GM18517 (cell line): ENCODE data around the gene ZRANB3.

Experiments used
- ATAC-seq: cut with Tn5 transposase; IDR thresholded peaks from one replicate; pipeline ENCODE4 v1.9.1; 2021; ENCODE audit warnings: mild to moderate bottlenecking, moderate library complexity; ENCODE audit not compliant: unreplicated experiment

The ZRANB3 gene

GRCh38 chr2:135186054-135186453 is 345.0 kb downstream of the ZRANB3 start:
- no peak for ATAC-seq

GRCh38 chr2:135183822-135184221 is 347.2 kb downstream of the ZRANB3 start:
- ATAC-seq, result no peak

GRCh38 chr2:135182601-135183000 is 348.4 kb downstream of the ZRANB3 start:
- ATAC-seq, result no peak

- no peak for ATAC-seq
Observed at GRCh38 chr2:135182190-135182589, 348.8 kb downstream of the ZRANB3 start.

DNA sequence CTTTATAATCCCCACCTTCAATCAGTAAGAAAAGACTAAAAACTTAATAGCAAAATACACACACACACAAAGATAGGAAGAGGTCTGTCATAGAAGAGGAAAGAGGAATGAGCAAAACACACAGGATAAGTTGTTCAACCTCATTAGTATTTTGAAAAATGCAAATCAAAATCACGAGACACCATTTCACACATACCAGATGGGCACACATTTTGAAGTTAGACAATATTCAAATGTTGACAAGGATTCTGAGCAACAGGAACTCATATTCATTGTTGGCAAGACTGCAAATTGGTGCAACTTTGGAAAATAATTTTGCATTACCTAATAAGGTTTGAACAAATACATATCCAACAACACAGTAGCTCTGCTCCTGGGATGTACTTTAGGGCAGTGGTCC is 351.3 kb downstream of the ZRANB3 start:
- no peak for ATAC-seq

DNA sequence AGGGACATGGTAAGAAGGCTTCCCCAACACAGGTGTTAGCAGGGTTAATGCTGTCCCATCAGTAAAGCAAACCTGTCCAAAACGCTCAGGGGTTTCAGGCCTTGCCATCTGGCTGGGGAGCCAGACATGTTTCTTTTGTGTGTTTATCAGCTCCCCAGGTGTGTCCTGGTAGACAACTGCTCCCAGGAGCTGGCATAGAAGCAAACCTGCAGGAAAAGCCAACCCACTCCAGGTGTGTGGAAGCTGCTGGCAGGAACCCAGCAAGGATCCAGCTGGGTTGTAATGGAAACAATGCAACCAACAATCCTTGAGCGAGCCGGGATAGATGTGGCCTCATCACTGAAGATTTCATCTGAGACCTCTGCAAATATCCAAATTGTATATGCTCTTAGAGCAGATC is 355.8 kb downstream of the ZRANB3 start:
- no peak for ATAC-seq

- no peak for ATAC-seq
Observed at GRCh38 chr2:135174810-135175093, 356.3 kb downstream of the ZRANB3 start.

DNA sequence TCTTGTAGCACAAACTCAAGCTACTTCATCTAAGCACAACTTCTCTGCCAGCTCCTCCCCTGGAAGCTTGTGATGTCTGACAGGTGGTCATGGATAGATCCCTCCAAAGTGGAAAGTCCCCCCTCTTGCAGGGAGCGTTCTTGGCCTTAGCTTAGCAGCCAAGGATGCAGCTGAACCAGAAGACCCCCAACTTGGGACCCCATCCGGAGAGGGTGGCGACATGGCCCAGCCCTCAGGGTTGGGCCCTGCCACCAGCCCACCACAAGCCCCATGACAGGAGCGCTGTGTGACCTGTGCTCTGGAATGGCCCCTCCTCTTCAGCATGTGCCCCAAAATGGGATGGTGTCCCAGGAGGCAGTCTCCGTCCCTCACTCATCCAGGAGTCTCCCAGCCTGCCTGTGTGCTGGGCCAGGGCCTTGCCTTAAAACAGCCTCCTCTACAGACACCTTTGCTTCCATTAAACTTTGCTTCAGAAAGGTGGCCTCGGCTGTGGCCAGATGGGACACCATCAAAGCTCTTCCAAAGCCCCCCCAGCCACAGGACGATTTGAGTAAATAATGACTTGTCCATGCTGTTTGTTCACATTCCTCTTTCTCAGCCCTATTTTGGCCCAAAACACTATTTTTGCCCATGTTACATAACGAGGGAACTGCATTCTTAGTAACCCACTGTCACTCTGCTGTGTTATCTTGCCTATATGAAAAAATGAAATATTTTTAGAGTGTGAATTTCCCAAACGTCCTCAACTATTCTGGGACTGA is 356.8 kb downstream of the ZRANB3 start:
- no peak for ATAC-seq

GRCh38 chr2:135169900-135170753 is 360.9 kb downstream of the ZRANB3 start:
- ATAC-seq, result no peak

DNA sequence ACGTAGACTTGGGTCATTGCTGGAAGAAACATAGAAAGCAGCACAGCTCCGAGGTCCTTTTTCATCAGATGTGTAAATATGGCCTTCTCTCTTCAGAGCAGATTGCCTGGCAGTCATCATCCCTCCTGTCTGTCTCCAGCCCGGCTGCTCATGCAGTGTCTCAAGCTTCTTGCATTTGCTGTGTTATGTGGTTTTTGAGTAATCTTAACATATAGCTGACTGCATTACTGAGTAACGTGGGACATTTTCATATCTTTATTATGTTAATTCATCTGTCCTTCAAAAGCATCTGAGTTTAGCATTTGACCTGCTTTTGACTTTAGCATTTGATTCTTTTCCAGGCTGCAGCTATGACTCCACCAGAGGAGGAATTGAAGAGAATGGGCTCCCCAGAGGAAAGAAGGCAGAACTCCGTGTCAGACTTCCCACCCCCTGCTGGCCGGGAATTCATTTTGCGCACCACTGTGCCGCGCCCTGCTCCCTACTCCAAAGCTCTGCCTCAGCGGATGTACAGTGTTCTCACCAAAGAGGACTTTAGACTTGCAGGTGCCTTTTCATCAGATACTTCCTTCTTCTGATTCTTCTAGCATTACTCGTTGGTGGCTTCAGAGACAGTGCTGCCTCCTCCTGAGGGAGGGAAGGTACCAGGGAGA is 362.7 kb downstream of the ZRANB3 start:
- no peak for ATAC-seq

GRCh38 chr2:135167273-135167672 is 363.7 kb downstream of the ZRANB3 start:
- ATAC-seq, result no peak

- no peak for ATAC-seq
Observed at GRCh38 chr2:135164431-135164830, 366.6 kb downstream of the ZRANB3 start.

GRCh38 chr2:135163901-135164300 is 367.1 kb downstream of the ZRANB3 start:
- ATAC-seq, result no peak

- no peak for ATAC-seq
Observed at GRCh38 chr2:135163306-135163705, 367.7 kb downstream of the ZRANB3 start.

GRCh38 chr2:135162786-135163185 is 368.2 kb downstream of the ZRANB3 start:
- ATAC-seq, result no peak

DNA sequence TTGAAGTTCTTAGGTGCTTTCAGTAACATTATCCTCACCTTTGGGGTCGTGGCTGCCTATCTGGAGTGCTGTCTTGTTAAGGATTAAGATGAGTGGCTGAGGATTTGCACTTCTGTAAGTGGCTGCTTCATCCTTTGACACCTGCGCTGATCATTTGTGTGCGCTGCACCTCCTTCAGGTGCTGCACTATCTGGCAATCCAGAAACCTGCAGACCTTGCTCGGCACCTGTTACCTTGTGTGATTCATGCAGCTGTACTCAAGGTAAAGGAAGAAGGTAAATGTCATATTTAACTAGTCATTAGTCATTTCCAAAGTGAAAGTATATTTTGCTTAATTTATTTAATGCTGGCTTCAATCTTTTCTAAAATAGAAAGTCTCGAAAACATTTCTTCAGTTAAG is 368.6 kb downstream of the ZRANB3 start:
- ATAC-seq, result no peak

- no peak for ATAC-seq
Observed at GRCh38 chr2:135159191-135159590, 371.8 kb downstream of the ZRANB3 start.

- no peak for ATAC-seq
Observed at GRCh38 chr2:135157856-135158255, 373.2 kb downstream of the ZRANB3 start.

GRCh38 chr2:135154962-135155361 is 376.1 kb downstream of the ZRANB3 start:
- no peak for ATAC-seq

- ATAC-seq, result no peak
Observed at GRCh38 chr2:135152361-135152760, 378.7 kb downstream of the ZRANB3 start.

DNA sequence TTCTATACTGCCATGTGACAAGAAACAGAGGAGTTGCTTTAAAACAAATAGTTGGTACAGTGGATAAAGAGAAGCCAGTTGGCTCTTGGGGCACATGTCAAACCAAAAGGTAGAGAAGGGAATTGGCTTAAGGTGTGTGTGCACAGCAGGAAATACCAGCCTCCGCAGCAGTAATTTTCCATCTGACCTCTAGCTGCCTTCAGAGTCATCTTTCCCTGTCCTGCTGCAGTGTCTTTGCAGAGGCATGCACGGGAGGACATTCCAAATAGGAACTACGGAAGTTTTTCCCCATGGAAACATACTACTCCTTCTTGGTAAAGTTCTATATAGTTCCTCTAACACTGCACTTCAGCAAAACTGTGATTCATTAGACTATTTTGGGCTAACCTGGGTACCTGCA is 379.4 kb downstream of the ZRANB3 start:
- no peak for ATAC-seq

DNA sequence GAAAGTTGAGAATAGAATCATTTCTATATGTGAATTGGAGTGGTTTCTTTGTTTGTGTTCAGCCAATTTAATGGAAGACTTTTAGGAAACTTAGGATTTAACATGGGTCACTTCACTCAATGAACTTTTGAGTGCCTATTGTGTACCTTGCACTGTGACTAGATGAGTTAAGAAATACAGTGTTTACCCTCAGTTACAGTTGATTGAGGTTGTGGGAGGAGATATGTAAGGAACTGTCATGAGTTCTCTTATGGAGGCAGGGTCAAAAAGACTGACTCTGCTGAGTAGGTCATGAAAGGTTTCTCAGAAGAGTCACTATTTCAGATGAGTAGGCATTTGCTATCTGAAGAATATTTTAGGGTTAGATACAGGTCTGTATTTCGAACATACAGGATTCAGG is 380.3 kb downstream of the ZRANB3 start:
- ATAC-seq, result no peak
